Measurements from ENCODE around the gene DTWD1. TPM values are rescaled to one million over a fixed set of nuclear protein-coding genes. Genes with fewer than 3 reads are reported as not detected.

Gene DTWD1
- total and polyA plus RNA-seq, 2 donors (not counting 1 experiment from before 2014, with no cell fraction given), result 7.4 to 27.1 TPM

- Histone ChIP-seq H3K27ac (ENCODE audit: low read length in 2 of 2) (no peak overlapping the region), H3K9me3 (ENCODE audit: control extremely low read depth in 1 of 3, control insufficient read depth in 2 of 3, insufficient read depth in 1 of 3, low read length in 2 of 3) (peaks cover 0 to 22% (median 6%) of the 10 kb centered on the region in 3 donors), H3K4me1 (ENCODE audit: control insufficient read depth in 2 of 2, insufficient read depth in 2 of 2, low read length in 2 of 2) (no peaks in the 10 kb centered on the region), H3K4me3 (ENCODE audit: control extremely low read depth in 1 of 5, extremely low read depth in 1 of 5, insufficient read depth in 1 of 5, low read depth in 2 of 5, low read length in 4 of 5) (no peak overlapping the region), H3K27me3 (replicated peaks in 1 of 4; ENCODE audit: control extremely low read depth in 1 of 4, control insufficient read depth in 3 of 4, insufficient read depth in 4 of 4, low read length in 3 of 4) (no peaks in the 10 kb centered on the region), H3K4me2 (replicated peaks; ENCODE audit: low read depth, low read length, poor library complexity, severe bottlenecking) (no peak overlapping the region), H3K9ac (ENCODE audit: low read length) (no peak overlapping the region), H3K36me3 (replicated peaks in 1 of 2; ENCODE audit: control extremely low read depth in 1 of 2, control insufficient read depth in 1 of 2, extremely low read depth in 1 of 2, insufficient read depth in 2 of 2, low read length in 1 of 2) (no peaks in the 10 kb centered on the region), H2AFZ (ENCODE audit: insufficient read depth, low read depth, low read length, poor library complexity, severe bottlenecking) (no peak overlapping the region), H3K79me2 (ENCODE audit: control insufficient read depth, insufficient read depth, low read length) (no peaks in the 10 kb centered on the region), H4K20me1 (ENCODE audit: control insufficient read depth, insufficient read depth, low read length, poor library complexity, severe bottlenecking) (no peaks in the 10 kb centered on the region)
- ChIA-PET POLR2A (no interaction called here), CTCF (no interaction called here)
- no peak overlapping the region for H3K4me3 Mint-ChIP-seq
- H3K9me3 Mint-ChIP-seq (ENCODE audit: insufficient read depth), result peaks cover 5% of the 10 kb centered on the region
- H3K27ac Mint-ChIP-seq, result no peak overlapping the region
- DNase-seq, result no peak
- no CpG with 5 or more reads among the region's 1 CpG for WGBS (ENCODE audit: insufficient coverage)
- TF ChIP-seq EZH2 (IDR thresholded peaks at IDR 0.05; ENCODE audit: borderline replicate concordance, insufficient read depth, low read depth, low read length, poor library complexity, severe bottlenecking) (no peak), CTCF (IDR thresholded peaks at IDR 0.05) (no peak)
- H3K4me1 Mint-ChIP-seq, result no peaks in the 10 kb centered on the region
- peaks cover under 1% of the 10 kb centered on the region for H3K27me3 Mint-ChIP-seq
- intact Hi-C loops (cut with micrococcal nuclease), result no loop called here
- ATAC-seq (ENCODE audit: low read depth), result no peak
Observed at GRCh38 chr15:49649987-49650386, 29.1 kb downstream of the DTWD1 start.

- no CpG with 5 or more reads among the region's 2 CpGs for WGBS (ENCODE audit: insufficient coverage)
- no peaks in the 10 kb centered on the region for H3K4me1 Mint-ChIP-seq
- H3K9ac ChIP-seq (ENCODE audit: low read length), result no peak overlapping the region
- no peak overlapping the region for H3K4me3 ChIP-seq (ENCODE audit: control extremely low read depth in 1 of 5, extremely low read depth in 1 of 5, insufficient read depth in 1 of 5, low read depth in 2 of 5, low read length in 4 of 5)
- POLR2A ChIA-PET, result no interaction called here
- ATAC-seq (ENCODE audit: low read depth) (no peak), DNase-seq (no peak)
- H3K27me3 ChIP-seq (replicated peaks in 1 of 4; ENCODE audit: control extremely low read depth in 1 of 4, control insufficient read depth in 3 of 4, insufficient read depth in 4 of 4, low read length in 3 of 4), result no peaks in the 10 kb centered on the region
- H3K4me2 ChIP-seq (replicated peaks; ENCODE audit: low read depth, low read length, poor library complexity, severe bottlenecking), result no peak overlapping the region
- no peak overlapping the region for H3K27ac ChIP-seq (ENCODE audit: low read length in 2 of 2)
- H3K27me3 Mint-ChIP-seq, result peaks cover 7% of the 10 kb centered on the region
- H2AFZ ChIP-seq (ENCODE audit: insufficient read depth, low read depth, low read length, poor library complexity, severe bottlenecking), result no peak overlapping the region
- H3K36me3 ChIP-seq (replicated peaks in 1 of 2; ENCODE audit: control extremely low read depth in 1 of 2, control insufficient read depth in 1 of 2, extremely low read depth in 1 of 2, insufficient read depth in 2 of 2, low read length in 1 of 2), result no peaks in the 10 kb centered on the region
- intact Hi-C loops (cut with micrococcal nuclease), result no loop called here
- no peak overlapping the region for H3K4me3 Mint-ChIP-seq
- no peaks in the 10 kb centered on the region for H3K4me1 ChIP-seq (ENCODE audit: control insufficient read depth in 2 of 2, insufficient read depth in 2 of 2, low read length in 2 of 2)
- H3K9me3 ChIP-seq (ENCODE audit: control extremely low read depth in 1 of 3, control insufficient read depth in 2 of 3, insufficient read depth in 1 of 3, low read length in 2 of 3), result peaks cover 0 to 22% (median 6%) of the 10 kb centered on the region in 3 donors
- H3K27ac Mint-ChIP-seq, result no peak overlapping the region
- no peak for TF ChIP-seq EZH2 (IDR thresholded peaks at IDR 0.05; ENCODE audit: borderline replicate concordance, insufficient read depth, low read depth, low read length, poor library complexity, severe bottlenecking)
- TF ChIP-seq CTCF (IDR thresholded peaks at IDR 0.05), result no peak
- H3K9me3 Mint-ChIP-seq (ENCODE audit: insufficient read depth), result peaks cover 5% of the 10 kb centered on the region
- CTCF ChIA-PET, result no interaction called here
- no peaks in the 10 kb centered on the region for H4K20me1 ChIP-seq (ENCODE audit: control insufficient read depth, insufficient read depth, low read length, poor library complexity, severe bottlenecking)
- H3K79me2 ChIP-seq (ENCODE audit: control insufficient read depth, insufficient read depth, low read length), result no peaks in the 10 kb centered on the region
Observed at GRCh38 chr15:49650676-49651075, 29.8 kb downstream of the DTWD1 start.

Data from B cell (primary cell).